Fibroblast of pulmonary artery (primary cell): ENCODE measurements around the gene TMEM38B.
A peak's percentile ranks its signal among the peaks of the same experiment; 100 is the strongest.

Source experiments
- DNase-seq: peaks from one replicate; pipeline ENCODE4 v3.0.0-alpha.2; 2010; ENCODE audit warnings: low read depth
- H3K4me3 ChIP-seq: replicated peaks from 2 replicates; pipeline ENCODE4 v1.5.1; 2011; ENCODE audit warnings: low read depth, mild to moderate bottlenecking, control low read depth, low read length, moderate library complexity
- TF ChIP-seq, protein P1 (sequence below): IDR thresholded peaks from 2 replicates; pipeline ENCODE4 v1.5.1; 2011; ENCODE audit warnings: mild to moderate bottlenecking, control low read depth, low read length, inconsistent platforms; ENCODE audit errors: missing control alignments

TMEM38B gene

DNA sequence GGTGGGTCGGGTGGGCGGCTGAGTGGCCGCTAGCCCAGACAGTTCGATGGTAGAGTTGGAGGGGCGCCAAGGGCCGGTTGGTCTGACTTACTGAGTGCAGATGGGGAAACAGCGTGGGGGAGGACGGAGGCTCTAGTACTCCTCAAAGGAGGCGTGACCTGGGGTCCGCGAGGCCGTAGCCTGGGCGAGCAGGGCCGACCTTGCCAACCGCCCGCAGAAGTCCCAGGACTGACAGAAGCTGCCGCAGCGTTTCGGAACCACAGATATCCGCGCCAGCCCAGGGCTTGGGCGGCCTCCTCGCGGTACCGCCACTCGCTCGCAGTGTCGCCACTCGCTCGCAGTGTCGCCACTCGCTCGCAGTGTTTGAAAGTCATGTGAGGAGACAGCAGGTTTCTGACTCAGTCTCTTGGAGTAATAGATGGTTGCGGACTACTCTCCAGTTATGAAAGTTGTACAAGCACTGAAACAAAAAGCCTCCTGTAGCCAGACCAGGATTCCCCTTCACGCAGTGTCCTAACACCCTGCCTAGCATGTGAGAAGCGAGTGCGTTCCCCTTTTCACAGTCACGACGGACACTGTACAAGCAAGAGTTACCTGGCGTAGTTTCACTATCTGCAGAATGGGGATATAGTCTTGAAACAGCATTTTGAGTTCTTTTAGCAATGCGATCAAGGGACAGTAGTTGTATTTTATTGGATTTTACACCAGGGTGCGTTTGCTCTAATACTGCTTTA lies 674 bp downstream of the TMEM38B start:
- H3K4me3 ChIP-seq, result peak overlapping the region; percentile 74
- TF ChIP-seq, protein P1, sequence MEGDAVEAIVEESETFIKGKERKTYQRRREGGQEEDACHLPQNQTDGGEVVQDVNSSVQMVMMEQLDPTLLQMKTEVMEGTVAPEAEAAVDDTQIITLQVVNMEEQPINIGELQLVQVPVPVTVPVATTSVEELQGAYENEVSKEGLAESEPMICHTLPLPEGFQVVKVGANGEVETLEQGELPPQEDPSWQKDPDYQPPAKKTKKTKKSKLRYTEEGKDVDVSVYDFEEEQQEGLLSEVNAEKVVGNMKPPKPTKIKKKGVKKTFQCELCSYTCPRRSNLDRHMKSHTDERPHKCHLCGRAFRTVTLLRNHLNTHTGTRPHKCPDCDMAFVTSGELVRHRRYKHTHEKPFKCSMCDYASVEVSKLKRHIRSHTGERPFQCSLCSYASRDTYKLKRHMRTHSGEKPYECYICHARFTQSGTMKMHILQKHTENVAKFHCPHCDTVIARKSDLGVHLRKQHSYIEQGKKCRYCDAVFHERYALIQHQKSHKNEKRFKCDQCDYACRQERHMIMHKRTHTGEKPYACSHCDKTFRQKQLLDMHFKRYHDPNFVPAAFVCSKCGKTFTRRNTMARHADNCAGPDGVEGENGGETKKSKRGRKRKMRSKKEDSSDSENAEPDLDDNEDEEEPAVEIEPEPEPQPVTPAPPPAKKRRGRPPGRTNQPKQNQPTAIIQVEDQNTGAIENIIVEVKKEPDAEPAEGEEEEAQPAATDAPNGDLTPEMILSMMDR, result no peak
- peak; percentile 62 for DNase-seq

DNA sequence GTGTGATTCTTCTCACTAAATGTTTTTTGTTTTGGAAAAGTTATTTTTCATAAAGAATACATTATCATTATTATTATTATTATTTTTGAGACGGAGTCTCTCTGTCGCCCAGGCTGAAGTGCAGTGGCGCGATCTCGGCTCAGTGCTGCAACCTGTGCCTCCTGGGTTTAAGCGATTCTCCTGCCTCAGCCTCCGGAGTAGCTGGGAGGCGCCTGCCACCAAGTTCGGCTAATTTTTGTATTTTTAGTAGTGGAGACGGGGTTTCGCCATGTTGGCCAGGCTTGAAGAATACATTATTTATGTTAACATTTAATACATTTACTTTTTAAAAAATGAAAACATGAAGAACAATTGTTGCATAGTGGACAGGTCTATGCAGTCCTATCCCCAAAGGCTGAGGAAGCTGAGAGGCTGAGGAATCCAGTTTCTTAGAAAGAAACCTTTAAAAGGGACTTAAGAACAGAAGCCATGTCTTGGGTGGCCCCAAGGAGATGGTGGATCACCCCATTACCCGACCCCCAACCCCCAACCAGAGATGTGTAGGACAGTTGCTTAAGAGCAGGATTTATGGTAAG lies 2.0 kb downstream of the TMEM38B start:
- TF ChIP-seq, protein P1, result no peak
- DNase-seq, result no peak
- H3K4me3 ChIP-seq, result no peak overlapping the region

DNA sequence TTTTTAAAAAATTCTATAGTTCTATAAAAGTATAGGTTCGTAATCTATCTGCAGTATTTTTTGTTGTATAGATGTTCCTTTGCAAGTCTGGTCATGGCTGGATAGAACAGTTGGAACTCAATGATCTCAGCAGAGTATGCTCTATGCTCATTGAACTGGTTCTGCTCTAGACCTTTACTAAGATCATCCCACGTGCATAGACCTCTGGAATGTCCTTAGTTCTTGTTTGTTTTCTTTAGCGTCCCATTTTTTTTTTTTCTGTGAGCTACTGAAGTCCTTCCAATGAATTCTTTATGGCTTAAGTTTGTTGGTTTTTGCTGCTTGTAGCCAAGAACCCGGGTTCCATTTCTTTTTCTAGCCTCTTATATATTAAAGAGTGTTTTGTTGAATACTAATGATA lies 3.5 kb downstream of the TMEM38B start:
- H3K4me3 ChIP-seq, result no peak overlapping the region
- TF ChIP-seq, protein P1, result no peak
- peak; percentile 16 for DNase-seq

DNA sequence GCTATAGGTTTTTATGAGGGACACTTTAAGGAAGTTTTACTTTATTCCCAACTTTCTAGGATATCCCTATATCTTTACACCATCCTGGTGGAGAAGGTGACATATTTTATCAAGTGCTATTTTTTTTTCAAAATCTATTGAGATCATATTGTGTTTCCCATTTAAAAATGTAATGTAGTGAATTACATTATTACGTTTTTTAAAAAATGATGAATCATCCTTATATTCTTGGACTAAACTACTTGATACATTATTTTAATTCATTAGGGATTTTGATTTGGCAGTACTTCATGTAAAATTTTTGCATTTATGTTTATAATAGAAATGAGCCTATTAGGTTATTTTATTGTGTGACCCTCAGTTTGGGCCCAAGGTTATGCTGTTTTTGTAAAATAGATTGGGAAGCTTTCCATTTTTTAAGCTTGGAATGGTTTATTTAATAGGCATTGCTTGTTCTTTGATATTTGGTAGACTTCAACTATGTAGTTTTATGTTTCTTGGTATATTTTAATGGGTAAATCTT lies 4.1 kb downstream of the TMEM38B start:
- DNase-seq, result no peak
- no peak overlapping the region for H3K4me3 ChIP-seq
- TF ChIP-seq, protein P1, result no peak

DNA sequence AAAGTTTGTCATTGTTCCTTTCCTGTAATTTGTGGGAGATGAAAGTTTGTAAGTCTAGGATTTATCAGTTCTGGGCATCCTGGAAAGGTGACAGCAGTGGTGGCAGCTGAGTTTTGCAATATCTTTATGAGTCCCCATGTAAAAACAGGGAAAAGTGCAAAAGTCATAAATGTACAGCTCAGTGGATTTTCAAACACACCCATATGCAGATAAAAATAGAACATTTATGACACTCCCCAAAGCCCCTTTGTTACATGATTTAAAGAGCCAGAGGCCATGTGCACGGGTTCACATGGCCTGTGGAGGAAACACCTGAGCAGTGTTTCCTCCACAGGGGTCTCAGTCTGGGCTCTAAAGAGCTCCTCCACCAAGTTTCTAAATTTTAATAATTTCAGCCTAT lies 6.3 kb downstream of the TMEM38B start:
- no peak overlapping the region for H3K4me3 ChIP-seq
- TF ChIP-seq, protein P1, result no peak
- DNase-seq, result no peak

DNA sequence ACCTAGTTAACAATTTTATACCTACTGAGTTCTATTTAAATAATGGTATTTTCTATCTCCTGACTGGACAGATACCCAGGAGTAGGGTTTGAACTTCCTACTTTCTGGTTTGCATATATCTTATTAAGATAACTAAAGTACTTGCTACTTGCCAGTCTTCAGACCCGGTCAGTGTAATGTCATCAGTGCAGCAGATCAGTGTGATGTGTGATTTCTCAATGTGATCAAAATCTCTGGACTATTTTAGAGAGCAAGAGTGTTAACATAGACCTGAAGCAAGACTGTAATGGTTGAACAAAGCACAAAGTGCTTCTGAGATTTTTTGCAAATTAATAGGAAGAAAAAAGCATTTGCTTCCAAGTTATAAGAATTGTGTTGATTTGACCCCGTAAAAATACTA lies 6.8 kb downstream of the TMEM38B start:
- no peak for DNase-seq
- no peak overlapping the region for H3K4me3 ChIP-seq
- TF ChIP-seq, protein P1, result no peak
